ENCODE results near the gene MALT1.
"Not testable (repeated sequence)": the region's sequence is repeated elsewhere in the genome, so short reads cannot be mapped to it uniquely, and the experiment has no call there.

Gene MALT1

GRCh38 chr18:58671111-58671631, at the start of gene MALT1:
MALT1 (plus strand) TSS chr18:58671465; CDS start chr18:58671644, 179 bp downstream.
- peak; percentile 98 for DNase-seq

GRCh38 chr18:58624011-58624410, 47.3 kb upstream of the MALT1 start:
- no peak for DNase-seq

- DNase-seq = no peak
Measured at GRCh38 chr18:58625839-58626238, 45.4 kb upstream of the MALT1 start.

- DNase-seq = no peak
Measured at GRCh38 chr18:58630071-58630470, 41.2 kb upstream of the MALT1 start.

- DNase-seq = no peak
Measured at GRCh38 chr18:58631301-58631700, 40.0 kb upstream of the MALT1 start.

- DNase-seq = no peak
Measured at GRCh38 chr18:58632552-58632951, 38.7 kb upstream of the MALT1 start.

GRCh38 chr18:58633874-58634273, 37.4 kb upstream of the MALT1 start:
- no peak for DNase-seq

GRCh38 chr18:58635891-58636290, 35.4 kb upstream of the MALT1 start:
- no peak for DNase-seq

GRCh38 chr18:58637197-58637596, 34.1 kb upstream of the MALT1 start:
- no peak for DNase-seq

GRCh38 chr18:58637946-58638345, 33.3 kb upstream of the MALT1 start:
- DNase-seq = no peak

GRCh38 chr18:58638441-58638840, 32.8 kb upstream of the MALT1 start:
- DNase-seq = no peak

- DNase-seq = no peak
Measured at GRCh38 chr18:58639237-58639636, 32.0 kb upstream of the MALT1 start.

GRCh38 chr18:58639751-58640427, 31.4 kb upstream of the MALT1 start:
- DNase-seq = no peak

- DNase-seq = no peak
Measured at GRCh38 chr18:58640428-58640805, 30.8 kb upstream of the MALT1 start.

GRCh38 chr18:58640891-58641610, 30.2 kb upstream of the MALT1 start:
- DNase-seq = no peak

- not testable (repeated sequence) for DNase-seq
Measured at GRCh38 chr18:58643557-58643956, 27.7 kb upstream of the MALT1 start.

- DNase-seq = no peak
Measured at GRCh38 chr18:58645398-58645797, 25.9 kb upstream of the MALT1 start.

GRCh38 chr18:58646334-58646862, 24.9 kb upstream of the MALT1 start:
- no peak for DNase-seq

GRCh38 chr18:58649966-58650816, 21.1 kb upstream of the MALT1 start:
- DNase-seq = no peak

- DNase-seq = not testable (repeated sequence)
Measured at GRCh38 chr18:58650830-58651229, 20.4 kb upstream of the MALT1 start.

GRCh38 chr18:58653144-58653722, 18.0 kb upstream of the MALT1 start:
- DNase-seq = not testable (repeated sequence)

- DNase-seq = no peak
Measured at GRCh38 chr18:58653814-58654509, 17.3 kb upstream of the MALT1 start.
